ENCODE data around the gene RPAP3. TPM values are rescaled to one million over a fixed set of nuclear protein-coding genes. Genes with fewer than 3 reads are reported as not detected.
"Not testable (repeated sequence)": the region's sequence is repeated elsewhere in the genome, so short reads cannot be mapped to it uniquely, and the experiment has no call there.

RPAP3 gene
- total RNA-seq, 1 experiment from 2014 or later, result 44.3 TPM

DNA sequence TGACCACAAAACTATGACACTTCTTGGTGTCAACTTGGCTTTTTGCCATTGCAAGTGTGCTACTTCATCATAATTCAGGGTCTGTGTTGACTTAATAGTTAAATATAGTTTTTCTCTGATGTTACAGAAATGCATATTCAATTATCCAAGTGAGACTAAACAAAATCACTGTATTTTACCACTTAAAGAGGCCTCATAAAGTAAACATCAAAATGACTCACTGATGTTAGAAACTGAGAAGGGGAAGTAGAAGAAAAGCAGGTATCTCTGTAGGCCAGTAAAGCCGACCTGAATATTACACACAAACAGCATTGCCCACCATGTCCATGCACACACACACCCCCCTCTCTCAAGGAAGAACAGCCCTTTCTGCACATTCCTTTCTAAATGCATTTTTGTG is 55.4 kb downstream of the RPAP3 start (continued):
- no peak for TF ChIP-seq ZNF263 (CRISPR knock-in tag; IDR thresholded peaks at IDR 0.05; ENCODE audit: low read depth)
- TF ChIP-seq JUN (CRISPR knock-in tag; IDR thresholded peaks at IDR 0.05), result no peak
- TF ChIP-seq ZNF423 (CRISPR knock-in tag; IDR thresholded peaks at IDR 0.05), result no peak
- TF ChIP-seq, protein P1, sequence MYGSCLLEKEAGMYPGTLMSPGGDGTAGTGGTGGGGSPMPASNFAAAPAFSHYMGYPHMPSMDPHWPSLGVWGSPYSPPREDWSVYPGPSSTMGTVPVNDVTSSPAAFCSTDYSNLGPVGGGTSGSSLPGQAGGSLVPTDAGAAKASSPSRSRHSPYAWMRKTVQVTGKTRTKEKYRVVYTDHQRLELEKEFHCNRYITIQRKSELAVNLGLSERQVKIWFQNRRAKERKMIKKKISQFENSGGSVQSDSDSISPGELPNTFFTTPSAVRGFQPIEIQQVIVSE (CRISPR knock-in tag; IDR thresholded peaks at IDR 0.05; ENCODE audit: borderline replicate concordance), result no peak
- TF ChIP-seq ZNF396 (CRISPR knock-in tag; IDR thresholded peaks at IDR 0.05; ENCODE audit: borderline replicate concordance), result no peak
- TF ChIP-seq, protein P2, sequence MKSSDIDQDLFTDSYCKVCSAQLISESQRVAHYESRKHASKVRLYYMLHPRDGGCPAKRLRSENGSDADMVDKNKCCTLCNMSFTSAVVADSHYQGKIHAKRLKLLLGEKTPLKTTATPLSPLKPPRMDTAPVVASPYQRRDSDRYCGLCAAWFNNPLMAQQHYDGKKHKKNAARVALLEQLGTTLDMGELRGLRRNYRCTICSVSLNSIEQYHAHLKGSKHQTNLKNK (CRISPR knock-in tag; IDR thresholded peaks at IDR 0.05), result no peak
- no peak for TF ChIP-seq MYBL2 (CRISPR knock-in tag; IDR thresholded peaks at IDR 0.05)
- no peak for TF ChIP-seq FOXK1 (CRISPR knock-in tag; IDR thresholded peaks at IDR 0.05)

DNA sequence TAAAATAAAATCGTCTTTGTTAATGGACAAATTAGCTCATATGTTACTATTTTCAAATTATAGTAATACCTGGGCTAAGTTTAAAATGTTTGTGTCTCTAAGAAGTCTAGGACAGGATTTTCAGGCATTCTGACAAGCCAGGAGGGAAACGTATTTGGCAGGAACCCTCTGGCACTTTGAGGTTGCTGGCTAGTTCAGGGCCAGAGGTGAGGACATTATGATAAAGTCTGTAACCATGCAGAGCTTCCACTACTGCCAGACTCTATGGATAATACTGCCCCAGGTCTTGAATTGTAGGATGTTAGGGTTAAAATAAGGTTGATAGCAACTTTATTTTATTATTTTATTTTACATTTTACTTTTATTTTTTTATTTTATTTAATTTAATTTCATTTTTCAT is 56.4 kb downstream of the RPAP3 start:
- DNase-seq (ENCODE audit: low spot score), result no peak
- CTCF ChIA-PET, result interaction anchor here (1.0 to 3.4 kb wide), 2 partner anchors 12 to 37 kb away, joined by 4 to 28 read pairs; no protein-coding TSS in a partner anchor
- H3K36me3 Mint-ChIP-seq, result peaks cover 7% of the 10 kb centered on the region
- no peak overlapping the region for H3K27ac Mint-ChIP-seq
- H3K9me3 Mint-ChIP-seq, result peaks cover 7% of the 10 kb centered on the region
- TF ChIP-seq ZNF219 (CRISPR knock-in tag; IDR thresholded peaks at IDR 0.05; ENCODE audit: borderline replicate concordance) (no peak), HMGA2 (CRISPR knock-in tag; IDR thresholded peaks at IDR 0.05) (peak; percentile 70; the same call in 1 of the 2 replicates)
- no peak for ATAC-seq
- POLR2A ChIA-PET, result no interaction called here
- H3K4me3 Mint-ChIP-seq, result no peak overlapping the region
- H3K27me3 Mint-ChIP-seq (ENCODE audit: low read depth), result no peaks in the 10 kb centered on the region
- peaks cover 14% of the 10 kb centered on the region for H3K4me1 Mint-ChIP-seq

DNA sequence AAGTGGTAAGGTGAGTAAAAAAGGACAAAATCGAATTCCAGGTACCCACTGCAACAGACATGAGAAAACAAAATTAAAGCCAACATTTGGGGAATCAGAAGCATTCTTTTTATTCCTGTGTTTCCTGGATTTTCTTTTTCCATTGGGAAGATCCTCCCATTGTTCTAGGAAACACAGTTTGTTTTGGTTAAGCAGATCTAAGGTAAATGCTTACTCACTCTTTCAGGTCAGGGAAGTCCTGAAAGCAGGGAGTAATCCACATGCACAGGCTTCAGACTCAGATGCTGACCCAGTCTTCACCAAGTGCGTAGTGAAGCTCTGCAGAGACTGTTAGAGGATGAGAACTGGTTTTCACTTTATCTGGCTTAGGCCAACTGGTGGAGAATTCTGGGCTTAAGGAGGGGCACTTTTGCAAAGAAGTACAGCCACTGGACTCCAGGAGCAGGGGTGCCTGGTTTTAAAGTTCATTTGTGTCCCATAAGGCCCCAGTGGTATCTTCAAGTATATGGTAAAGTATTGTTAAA is 57.7 kb downstream of the RPAP3 start:
- ChIA-PET POLR2A (no interaction called here), CTCF (interaction anchor here (1.0 to 3.4 kb wide), 2 partner anchors 11 to 39 kb away, joined by 4 to 28 read pairs; no protein-coding TSS in a partner anchor)
- DNase-seq (ENCODE audit: low spot score) (no peak), ATAC-seq (no peak)
- Mint-ChIP-seq H3K36me3 (peaks cover 15% of the 10 kb centered on the region), H3K4me3 (no peak overlapping the region), H3K27ac (no peak overlapping the region), H3K27me3 (ENCODE audit: low read depth) (no peaks in the 10 kb centered on the region), H3K9me3 (peaks cover 14% of the 10 kb centered on the region), H3K4me1 (peaks cover 14% of the 10 kb centered on the region)
- TF ChIP-seq RORB (CRISPR knock-in tag; IDR thresholded peaks at IDR 0.05), result no peak

DNA sequence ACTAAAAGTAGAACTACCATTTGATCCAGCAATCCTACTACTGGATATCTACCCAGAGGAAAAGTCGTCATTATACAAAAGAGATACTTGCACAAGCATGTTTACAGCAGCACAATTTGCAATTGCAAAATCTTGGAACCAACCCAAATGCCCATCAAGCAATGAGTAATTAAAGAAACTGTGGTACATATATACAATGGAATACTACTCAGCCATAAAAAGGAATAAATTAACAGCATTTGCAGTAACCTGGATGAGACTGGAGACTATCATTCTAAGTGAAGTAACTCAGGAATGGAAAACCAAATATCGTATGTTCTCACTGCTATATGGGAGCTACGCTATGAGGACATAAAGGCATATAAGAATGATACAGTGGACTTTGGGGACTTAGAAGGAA is 63.5 kb downstream of the RPAP3 start:
- POLR2A ChIA-PET; H3K27ac Mint-ChIP-seq; H3K27me3 Mint-ChIP-seq (ENCODE audit: low read depth); ATAC-seq; H3K4me3 Mint-ChIP-seq; H3K4me1 Mint-ChIP-seq; CTCF ChIA-PET; DNase-seq (ENCODE audit: low spot score): not testable (repeated sequence)
- H3K36me3 Mint-ChIP-seq, result peaks cover 54% of the 10 kb centered on the region
- H3K9me3 Mint-ChIP-seq, result peaks cover 65% of the 10 kb centered on the region

DNA sequence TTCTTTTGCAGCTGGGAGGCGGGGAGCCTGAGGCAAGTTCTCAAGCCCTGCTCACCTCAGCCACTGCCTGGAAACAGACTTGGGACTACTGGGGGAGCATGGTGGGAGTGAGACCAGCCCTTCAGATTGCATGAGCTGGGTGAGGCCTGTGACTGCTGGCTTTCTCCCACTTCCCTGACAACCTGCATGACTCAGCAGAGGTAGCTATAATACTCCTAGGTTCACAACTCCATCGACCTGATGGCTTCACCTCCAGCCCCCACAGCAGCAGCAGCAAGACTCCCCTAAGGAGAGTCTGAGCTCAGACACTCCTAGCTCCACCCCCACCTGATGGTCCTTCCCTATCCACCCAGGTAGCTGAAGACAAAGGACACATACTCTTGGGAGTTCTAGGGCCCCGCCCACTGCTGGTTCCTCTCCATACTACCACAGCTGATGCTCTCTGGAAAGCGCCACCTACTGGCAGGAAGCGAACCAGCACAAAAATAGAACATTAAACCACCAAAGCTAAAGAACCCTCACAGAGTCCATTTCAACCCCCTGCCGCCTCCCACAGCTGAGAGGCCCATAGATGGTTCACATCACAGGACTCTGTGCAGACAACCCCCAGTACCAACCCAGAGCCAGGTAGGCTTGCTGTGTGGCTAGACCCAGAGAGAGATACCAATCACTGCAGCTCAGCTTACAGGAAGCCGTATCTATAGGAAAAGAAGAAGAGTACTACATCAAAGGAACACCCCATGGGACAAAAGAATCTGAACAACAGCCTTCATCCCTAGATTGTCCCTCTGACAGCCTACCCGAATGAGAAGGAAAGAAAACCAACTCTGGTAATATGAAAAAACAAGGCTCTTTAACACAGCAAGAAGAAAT is 68.7 kb downstream of the RPAP3 start:
- ChIA-PET CTCF (interaction anchor here (0.6 to 3.0 kb wide), 61 partner anchors 9 to 1981 kb away, joined by 3 to 41 read pairs (median 4); partner anchors contain the start of genes AMIGO2, PCED1B, SLC48A1 and VDR), POLR2A (interaction anchor here (0.7 kb wide), 1 partner anchor 15 kb away, joined by 5 read pairs; no protein-coding TSS in a partner anchor)
- ATAC-seq, result peak; percentile 92
- no peaks in the 10 kb centered on the region; the same call in 1 of the 2 replicates for H3K27me3 Mint-ChIP-seq (ENCODE audit: low read depth)
- TF ChIP-seq ZNF232 (CRISPR knock-in tag; IDR thresholded peaks at IDR 0.05), result no peak
- TF ChIP-seq, protein P3, sequence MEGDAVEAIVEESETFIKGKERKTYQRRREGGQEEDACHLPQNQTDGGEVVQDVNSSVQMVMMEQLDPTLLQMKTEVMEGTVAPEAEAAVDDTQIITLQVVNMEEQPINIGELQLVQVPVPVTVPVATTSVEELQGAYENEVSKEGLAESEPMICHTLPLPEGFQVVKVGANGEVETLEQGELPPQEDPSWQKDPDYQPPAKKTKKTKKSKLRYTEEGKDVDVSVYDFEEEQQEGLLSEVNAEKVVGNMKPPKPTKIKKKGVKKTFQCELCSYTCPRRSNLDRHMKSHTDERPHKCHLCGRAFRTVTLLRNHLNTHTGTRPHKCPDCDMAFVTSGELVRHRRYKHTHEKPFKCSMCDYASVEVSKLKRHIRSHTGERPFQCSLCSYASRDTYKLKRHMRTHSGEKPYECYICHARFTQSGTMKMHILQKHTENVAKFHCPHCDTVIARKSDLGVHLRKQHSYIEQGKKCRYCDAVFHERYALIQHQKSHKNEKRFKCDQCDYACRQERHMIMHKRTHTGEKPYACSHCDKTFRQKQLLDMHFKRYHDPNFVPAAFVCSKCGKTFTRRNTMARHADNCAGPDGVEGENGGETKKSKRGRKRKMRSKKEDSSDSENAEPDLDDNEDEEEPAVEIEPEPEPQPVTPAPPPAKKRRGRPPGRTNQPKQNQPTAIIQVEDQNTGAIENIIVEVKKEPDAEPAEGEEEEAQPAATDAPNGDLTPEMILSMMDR (IDR thresholded peaks at IDR 0.05), result peak; percentile 74; the same call in 1 of the 2 replicates
- peaks cover 7% of the 10 kb centered on the region for H3K4me1 Mint-ChIP-seq
- H3K9me3 Mint-ChIP-seq, result peaks cover 61% of the 10 kb centered on the region
- DNase-seq (ENCODE audit: low spot score), result peak; percentile 85
- H3K4me3 Mint-ChIP-seq, result no peak overlapping the region
- 0 out of 2 replicates have a peak overlapping the region, but pooled peaks have one; percentile 50 for H3K27ac Mint-ChIP-seq
- H3K36me3 Mint-ChIP-seq, result peaks cover 52% of the 10 kb centered on the region

DNA sequence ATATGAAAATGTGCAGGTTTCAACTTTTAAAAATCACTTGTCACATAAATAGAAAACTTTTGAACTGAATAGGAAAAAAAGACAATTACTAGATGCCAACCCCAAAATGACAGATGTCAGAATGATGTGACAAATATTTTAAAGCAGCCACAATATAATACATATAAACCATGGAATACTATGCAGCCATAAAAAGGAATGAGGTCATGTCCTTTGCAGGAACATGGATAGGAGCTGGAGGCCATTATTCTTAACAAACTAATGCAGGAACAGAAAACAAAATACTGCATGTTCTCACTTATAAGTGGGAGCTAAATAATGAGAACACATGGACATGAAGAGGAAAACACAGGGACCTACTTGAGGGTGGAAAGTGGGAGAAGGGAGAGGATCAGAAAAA is 70.1 kb downstream of the RPAP3 start:
- H3K4me1 Mint-ChIP-seq; DNase-seq (ENCODE audit: low spot score); H3K27me3 Mint-ChIP-seq (ENCODE audit: low read depth); H3K27ac Mint-ChIP-seq; ATAC-seq; H3K4me3 Mint-ChIP-seq; POLR2A ChIA-PET: not testable (repeated sequence)
- CTCF ChIA-PET, result interaction anchor here (1.1 to 3.0 kb wide), 5 partner anchors 7 to 541 kb away, joined by 3 to 41 read pairs (median 5); no protein-coding TSS in a partner anchor
- peaks cover 61% of the 10 kb centered on the region for H3K9me3 Mint-ChIP-seq
- peaks cover 50% of the 10 kb centered on the region for H3K36me3 Mint-ChIP-seq
